Stimulated activated CD8-positive, alpha-beta memory T cell treated with anti-CD3 and anti-CD28 coated beads, Interleukin-4, amount 100 ng/mL, for 24 hours (primary cell): ENCODE data around the gene CAMSAP3.

Source experiments
- DNase-seq: peaks from one replicate; pipeline ENCODE4 v3.0.0-alpha.2; 2020; ENCODE audit warnings: low read depth

Gene CAMSAP3

DNA sequence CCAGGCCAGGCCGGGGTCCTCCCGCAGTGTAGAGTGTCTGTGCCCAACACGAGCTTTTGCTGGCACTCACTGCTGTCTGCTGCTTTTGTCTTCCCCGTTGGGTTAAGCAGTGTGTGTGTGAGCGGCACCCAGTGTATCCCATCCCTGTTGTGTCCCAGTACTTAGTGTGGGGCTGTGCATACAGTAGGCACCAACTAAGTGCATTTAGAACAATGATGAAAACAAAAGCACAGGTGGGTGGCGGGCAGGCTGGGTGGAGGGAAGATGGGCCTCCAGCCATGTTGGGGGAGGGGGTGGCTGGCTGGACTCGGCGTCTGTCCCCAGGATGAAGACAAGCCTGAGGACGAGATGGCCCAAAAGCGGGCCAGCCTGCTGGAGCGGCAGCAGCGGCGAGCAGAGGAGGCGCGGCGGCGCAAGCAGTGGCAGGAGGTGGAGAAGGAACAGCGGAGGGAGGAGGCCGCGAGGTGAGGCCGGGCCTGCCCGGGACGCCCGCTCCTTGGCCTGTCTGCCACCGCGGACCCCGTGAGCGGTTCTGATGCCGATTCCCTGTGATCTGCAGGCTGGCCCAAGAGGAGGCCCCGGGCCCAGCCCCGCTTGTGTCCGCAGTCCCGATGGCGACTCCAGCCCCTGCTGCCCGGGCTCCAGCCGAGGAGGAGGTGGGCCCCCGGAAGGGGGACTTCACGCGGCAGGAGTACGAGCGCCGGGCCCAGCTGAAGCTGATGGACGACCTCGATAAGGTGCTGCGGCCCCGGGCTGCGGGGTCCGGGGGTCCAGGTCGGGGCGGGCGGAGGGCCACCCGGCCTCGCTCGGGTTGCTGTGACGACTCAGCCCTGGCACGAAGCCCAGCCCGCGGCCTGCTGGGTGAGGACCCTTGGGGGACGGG is 19.4 kb downstream of the CAMSAP3 start:
- no peak for DNase-seq

- DNase-seq = no peak
Observed at GRCh38 chr19:7617172-7617571, 21.5 kb downstream of the CAMSAP3 start.

- DNase-seq = no peak
Observed at GRCh38 chr19:7617735-7618134, 22.1 kb downstream of the CAMSAP3 start.

DNA sequence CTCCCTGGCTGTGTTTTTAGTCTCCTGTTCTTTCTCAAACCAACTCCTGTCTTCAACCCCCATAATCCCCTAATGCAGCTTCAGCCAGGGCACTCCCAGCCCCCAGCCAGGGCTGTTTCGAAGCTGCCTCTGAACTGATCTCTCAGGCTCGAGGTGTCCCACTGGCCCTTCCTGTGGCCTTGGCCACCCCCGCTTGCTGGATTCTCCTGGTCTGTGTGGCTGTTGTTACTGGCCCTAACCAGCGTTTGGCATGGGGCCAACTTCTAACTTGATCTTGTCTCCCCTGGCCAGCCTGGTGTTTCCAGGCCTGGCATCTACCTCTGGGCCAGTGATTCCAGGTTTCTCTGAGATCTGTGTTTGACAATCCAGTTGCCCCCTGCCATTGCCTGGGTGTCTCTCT is 22.7 kb downstream of the CAMSAP3 start:
- no peak for DNase-seq

DNA sequence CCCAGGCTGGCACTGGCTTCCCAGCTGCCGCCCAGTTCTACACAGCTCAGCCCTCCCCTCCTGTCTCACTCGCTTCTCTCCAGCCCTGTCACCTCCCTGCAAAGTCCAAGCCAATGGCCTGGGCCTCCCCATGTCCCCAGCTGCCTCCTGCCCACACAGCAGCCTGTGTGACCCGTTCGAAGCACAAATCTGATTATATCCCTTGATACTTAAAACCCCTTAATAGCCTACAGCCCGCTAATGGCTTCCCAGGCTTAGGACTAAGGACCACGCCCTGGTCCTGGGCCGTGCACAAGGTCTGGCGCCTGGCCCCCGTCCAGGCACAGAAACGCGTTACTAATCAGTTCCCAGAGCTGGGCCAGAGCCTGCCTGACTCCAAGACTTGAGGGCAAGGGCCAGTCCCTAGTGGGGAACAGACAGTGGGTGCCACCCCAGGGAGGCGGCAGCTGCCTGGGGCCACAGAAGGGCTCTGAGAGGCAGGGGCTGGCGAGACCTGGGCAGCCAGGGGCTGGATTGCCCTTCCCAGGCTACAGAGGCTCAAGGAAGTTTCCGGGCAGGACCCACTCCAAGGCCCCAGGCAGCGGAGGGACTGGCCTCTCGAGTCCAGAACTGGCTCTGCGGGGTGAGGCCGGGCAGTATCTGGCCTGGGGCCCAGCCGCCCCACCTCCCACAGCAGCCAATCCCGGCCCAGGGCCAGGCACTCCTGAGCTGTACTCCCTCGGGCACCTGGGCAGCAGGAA is 23.3 kb downstream of the CAMSAP3 start:
- DNase-seq = no peak

GRCh38 chr19:7619671-7620441 is 24.2 kb downstream of the CAMSAP3 start:
- DNase-seq = no peak

DNA sequence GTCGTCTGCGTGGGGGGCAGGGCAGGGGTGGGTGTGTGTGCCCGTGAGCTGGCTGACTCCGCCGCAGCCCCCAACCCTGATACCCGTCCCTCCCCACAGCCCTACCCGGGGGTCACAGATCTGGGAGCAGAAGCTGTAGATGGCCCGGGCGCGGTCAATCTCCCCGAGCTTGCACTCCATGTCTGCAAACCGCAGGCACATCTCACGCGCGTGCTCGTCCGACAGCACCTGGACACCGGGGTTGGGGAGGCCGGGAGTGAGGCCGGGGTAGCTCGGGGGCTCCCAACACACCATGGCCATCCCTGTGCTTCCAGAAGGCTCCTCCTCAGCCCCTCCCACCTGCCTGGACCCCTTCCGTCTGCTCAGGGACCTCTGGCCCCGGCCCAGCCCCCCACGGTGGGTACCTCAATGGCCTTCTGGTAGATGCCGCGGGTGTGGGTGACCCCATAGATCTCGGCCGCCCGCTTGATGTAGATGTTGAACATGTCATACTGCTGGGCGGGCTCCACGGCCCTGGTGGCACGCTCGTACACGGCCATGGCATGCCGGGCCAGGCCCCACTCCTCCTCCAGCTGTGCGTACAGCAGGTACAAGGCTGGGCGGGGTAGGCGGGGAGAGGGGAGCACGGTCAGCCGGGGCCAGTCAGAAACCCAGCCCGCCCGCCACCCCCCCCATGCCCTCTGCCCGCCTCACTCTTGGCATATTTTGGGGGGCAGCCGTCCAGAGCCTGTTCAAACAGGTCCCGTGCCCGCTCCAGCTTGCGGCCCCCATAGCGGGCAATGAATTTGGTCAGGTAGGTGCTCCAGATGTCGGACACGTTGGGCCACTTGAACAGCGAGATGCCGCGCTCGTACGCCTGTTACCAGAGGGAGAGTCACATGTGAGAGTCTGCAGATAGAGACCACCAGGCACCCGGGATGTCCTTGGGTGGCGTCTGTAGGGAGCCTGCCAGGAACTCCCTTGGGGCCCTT is 25.1 kb downstream of the CAMSAP3 start:
- no peak for DNase-seq

GRCh38 chr19:7622933-7623685 is 27.4 kb downstream of the CAMSAP3 start:
- DNase-seq = no peak

- no peak for DNase-seq
Observed at GRCh38 chr19:7623725-7624603, 28.3 kb downstream of the CAMSAP3 start.

GRCh38 chr19:7624810-7625209 is 29.1 kb downstream of the CAMSAP3 start:
- no peak for DNase-seq

- no peak for DNase-seq
Observed at GRCh38 chr19:7625763-7626372, 30.2 kb downstream of the CAMSAP3 start.

- no peak for DNase-seq
Observed at GRCh38 chr19:7627166-7627565, 31.5 kb downstream of the CAMSAP3 start.

GRCh38 chr19:7628589-7629311 is 33.1 kb downstream of the CAMSAP3 start:
- DNase-seq = no peak

- peak; percentile 86 for DNase-seq
Observed at GRCh38 chr19:7629347-7630054, 33.8 kb downstream of the CAMSAP3 start, which contains the start of the genes PET100 and XAB2. Gene PET100, plus strand, starts transcription at chr19:7629793. Its CDS starts 41 bp downstream, at chr19:7629834. Gene XAB2, minus strand, starts transcription at chr19:7629545. Its CDS starts 18 bp downstream, at chr19:7629527.

DNA sequence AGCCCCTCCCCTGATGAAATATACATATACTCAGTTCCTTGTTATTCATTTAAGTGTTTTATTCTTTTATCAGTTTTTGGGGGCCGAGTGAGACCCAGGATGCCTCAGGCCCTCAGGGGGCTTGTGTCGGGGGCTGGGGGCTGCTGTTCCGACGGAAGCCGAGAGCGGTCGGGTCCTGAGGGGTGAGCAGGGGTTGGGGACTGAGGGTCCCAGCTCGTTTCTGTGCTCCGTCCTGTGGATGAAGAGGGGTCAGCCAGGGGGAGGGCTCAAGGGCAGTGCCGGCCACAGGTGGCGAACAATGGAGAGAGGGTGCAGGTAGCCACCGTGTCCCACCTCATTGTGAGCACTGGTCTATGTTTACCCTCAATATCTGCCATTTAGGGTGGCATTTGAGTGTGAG is 35.9 kb downstream of the CAMSAP3 start:
- DNase-seq = no peak

DNA sequence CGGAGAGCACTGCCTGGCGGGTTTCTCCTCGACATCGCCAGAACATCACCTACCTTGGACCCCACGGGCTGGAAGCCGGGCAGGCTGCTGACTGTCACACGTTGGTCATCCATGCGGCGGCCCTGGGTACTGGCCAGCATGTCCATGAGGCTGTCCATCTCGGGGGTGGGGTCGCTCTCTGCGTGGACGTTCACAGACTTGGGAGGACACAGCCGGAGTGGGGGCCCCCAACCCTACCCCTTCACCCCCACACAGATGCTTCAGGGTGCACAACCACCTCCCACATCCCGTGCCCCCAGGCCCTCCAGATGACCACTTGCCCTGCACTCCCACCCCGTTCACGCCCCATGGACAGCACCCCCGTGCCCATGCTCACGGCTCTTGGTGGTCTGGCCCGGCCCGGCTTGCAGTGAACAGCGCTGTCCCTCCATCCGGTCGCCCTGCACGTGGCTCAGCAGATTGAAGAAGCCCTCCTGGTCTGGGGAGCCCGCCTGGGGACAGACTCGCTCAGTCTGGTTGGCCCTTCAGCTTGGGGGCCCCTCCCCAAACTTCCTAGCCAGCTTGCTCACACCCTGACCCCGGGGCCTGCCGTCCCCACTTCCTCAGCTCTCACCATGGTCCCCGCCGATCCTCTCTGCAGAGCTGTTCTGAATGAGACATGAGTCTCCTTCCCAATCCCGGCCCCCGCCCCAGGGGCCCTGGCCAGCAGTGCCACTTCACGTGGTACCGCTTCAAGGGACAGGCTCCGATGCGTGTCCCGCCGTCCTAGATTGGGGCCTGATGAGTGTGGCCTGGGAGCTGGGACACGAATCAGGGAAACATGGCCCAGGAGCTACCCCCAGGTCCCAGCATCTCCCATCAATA is 36.9 kb downstream of the CAMSAP3 start:
- DNase-seq = no peak

DNA sequence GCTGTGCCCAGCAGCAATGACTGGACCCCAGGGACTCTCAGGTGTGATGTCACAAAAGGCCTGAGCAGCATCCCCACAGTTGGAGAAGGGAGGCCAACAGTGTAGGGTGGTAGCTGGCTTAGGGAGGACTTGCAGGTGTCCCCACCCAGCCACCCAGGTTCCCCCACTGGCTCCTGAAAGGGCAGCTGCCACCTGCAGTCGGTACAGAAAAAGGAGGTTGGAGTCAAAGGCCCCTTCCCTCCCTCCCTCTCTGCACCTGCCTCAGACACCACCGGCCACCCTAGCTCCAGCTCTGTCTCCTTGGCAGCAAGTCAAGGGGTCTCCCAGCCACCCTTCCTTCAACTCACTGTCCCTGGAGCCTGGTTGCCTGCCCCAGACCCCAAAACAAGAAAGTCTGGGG is 38.0 kb downstream of the CAMSAP3 start, which contains the start of gene PCP2:
TSS of gene PCP2 (minus strand) at position 22 of the 400 bp plus-strand sequence. CDS start 262 bp downstream, outside the sequence.
- DNase-seq = no peak
